Neural progenitor cell (in vitro differentiated cells): Measurements from ENCODE around the gene HS3ST3B1.

Source experiments
- CTCF ChIP-seq: fragments of 200-600 bp; sonication (generic); IDR thresholded peaks from 2 replicates; pipeline ENCODE4 v1.5.1; 2017; ENCODE audit warnings: antibody characterized with exemption, mild to moderate bottlenecking
- EZH2 ChIP-seq: fragments of 200-600 bp; sonication (generic); IDR thresholded peaks from 2 replicates; pipeline ENCODE4 v1.6.1; 2017; ENCODE audit warnings: antibody characterized with exemption, mild to moderate bottlenecking, moderate library complexity
- EZH2phosphoT487 ChIP-seq: fragments of 200-600 bp; sonication (generic); IDR thresholded peaks from 2 replicates; pipeline ENCODE4 v1.6.1; 2017; ENCODE audit warnings: antibody characterized with exemption

- TF ChIP-seq CTCF (no peak), EZH2 (no peak), EZH2phosphoT487 (no peak)
Observed at GRCh38 chr17:14346801-14347200, 45.9 kb downstream of the HS3ST3B1 start.
